ENCODE results near the gene COL28A1.

COL28A1 gene

DNA sequence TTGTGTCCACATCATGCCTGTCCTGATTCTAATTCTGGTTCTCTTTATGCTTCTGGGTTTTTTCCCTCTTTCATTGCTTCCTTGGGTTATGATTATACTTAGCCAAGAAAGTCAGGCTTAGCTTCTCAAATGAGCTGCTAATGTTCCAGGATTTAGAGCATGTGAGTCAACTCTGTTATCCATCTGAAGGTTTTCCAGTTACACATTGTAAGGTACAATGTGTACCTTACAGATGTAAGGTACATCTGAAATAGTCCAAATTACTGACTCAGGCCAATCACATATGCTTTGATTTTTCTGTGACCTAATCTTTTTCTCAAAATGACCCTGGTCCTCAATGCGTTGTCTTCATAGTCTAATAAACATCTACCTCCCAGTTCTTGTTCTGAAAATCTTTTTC lies 17.7 kb upstream of the COL28A1 start:
- TF ChIP-seq POLR2A (IDR thresholded peaks at IDR 0.05; ENCODE audit: low read length) (no peak), GATA1 (IDR thresholded peaks at IDR 0.05; ENCODE audit: low read depth, low read length) (no peak)
- DNase-seq: no peak

- TF ChIP-seq GATA1 (IDR thresholded peaks at IDR 0.05; ENCODE audit: low read depth, low read length) (no peak), POLR2A (IDR thresholded peaks at IDR 0.05; ENCODE audit: low read length) (no peak)
- DNase-seq: no peak
These were observed 16.5 kb upstream of the COL28A1 start for GRCh38 chr7:7552199-7552598.

- TF ChIP-seq GATA1 (IDR thresholded peaks at IDR 0.05; ENCODE audit: low read depth, low read length) (no peak), POLR2A (IDR thresholded peaks at IDR 0.05; ENCODE audit: low read length) (no peak)
- no peak for DNase-seq
These were observed 15.0 kb upstream of the COL28A1 start for GRCh38 chr7:7550663-7551062.

DNA sequence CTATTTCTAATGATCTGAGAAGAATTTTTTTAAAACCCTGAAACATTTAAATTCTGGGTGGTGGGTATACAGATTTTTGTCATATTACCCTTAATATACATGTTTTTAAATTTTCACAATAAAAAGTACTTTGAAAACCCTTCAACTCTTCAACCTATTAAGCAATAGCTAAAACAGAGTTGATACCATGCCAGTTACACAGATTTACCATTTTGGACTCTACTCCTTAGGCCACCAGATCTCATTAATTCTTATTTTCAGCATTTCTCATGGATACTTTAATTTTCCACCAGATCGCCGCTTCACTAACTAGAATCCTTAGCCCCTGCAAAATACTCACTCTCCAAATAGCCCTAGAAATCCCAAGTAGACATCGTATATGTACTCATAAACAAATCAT lies 12.7 kb upstream of the COL28A1 start:
- no peak for DNase-seq
- TF ChIP-seq GATA1 (IDR thresholded peaks at IDR 0.05; ENCODE audit: low read depth, low read length) (no peak), POLR2A (IDR thresholded peaks at IDR 0.05; ENCODE audit: low read length) (no peak)

- DNase-seq: no peak
- TF ChIP-seq GATA1 (IDR thresholded peaks at IDR 0.05; ENCODE audit: low read depth, low read length) (no peak), POLR2A (IDR thresholded peaks at IDR 0.05; ENCODE audit: low read length) (no peak)
These were observed 6.7 kb upstream of the COL28A1 start for GRCh38 chr7:7542251-7542835.

DNA sequence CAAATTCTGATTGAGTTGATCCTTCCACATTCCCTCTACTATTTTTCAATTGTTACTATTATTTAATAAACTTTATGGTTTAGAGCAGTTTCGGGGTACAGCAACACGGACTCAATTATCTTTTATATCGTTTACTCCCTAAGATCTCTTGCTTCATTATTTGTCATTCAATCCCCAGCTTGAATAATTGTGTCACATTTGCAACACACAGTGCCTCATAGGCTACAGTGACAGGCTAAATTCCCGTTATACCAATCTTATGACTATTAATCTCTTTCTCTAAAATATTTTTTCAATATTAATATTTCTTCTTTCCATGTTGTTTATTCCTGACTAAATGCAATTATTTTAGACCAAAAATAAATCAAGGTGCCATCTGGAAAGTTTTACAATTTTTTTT lies 4.0 kb upstream of the COL28A1 start:
- DNase-seq: no peak
- TF ChIP-seq GATA1 (IDR thresholded peaks at IDR 0.05; ENCODE audit: low read depth, low read length): no peak
- TF ChIP-seq POLR2A (IDR thresholded peaks at IDR 0.05; ENCODE audit: low read length): no peak

GRCh38 chr7:7539152-7539551 lies 3.5 kb upstream of the COL28A1 start:
- TF ChIP-seq POLR2A (IDR thresholded peaks at IDR 0.05; ENCODE audit: low read length) (no peak), GATA1 (IDR thresholded peaks at IDR 0.05; ENCODE audit: low read depth, low read length) (no peak)
- DNase-seq: no peak

DNA sequence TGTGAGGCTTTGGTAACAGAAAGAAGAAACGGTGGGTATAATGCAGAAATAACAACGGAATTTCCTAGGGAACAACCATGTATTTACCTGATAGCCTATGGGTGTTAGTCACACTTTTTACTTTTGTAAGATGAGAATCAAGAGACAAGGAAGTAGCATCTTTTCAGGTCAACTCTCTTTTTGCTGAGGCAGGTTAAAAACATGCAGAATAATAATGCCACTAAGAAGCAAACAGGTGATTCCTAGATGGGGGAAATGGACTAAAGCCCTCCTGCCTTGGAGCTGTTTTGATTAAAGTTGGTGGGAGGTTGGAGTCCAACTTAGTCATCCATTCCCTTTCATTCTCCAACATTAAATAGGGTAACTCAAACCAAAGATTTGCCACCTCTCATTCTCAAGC lies 2.0 kb upstream of the COL28A1 start:
- DNase-seq: no peak
- no peak for TF ChIP-seq POLR2A (IDR thresholded peaks at IDR 0.05; ENCODE audit: low read length)
- TF ChIP-seq GATA1 (IDR thresholded peaks at IDR 0.05; ENCODE audit: low read depth, low read length): no peak

DNA sequence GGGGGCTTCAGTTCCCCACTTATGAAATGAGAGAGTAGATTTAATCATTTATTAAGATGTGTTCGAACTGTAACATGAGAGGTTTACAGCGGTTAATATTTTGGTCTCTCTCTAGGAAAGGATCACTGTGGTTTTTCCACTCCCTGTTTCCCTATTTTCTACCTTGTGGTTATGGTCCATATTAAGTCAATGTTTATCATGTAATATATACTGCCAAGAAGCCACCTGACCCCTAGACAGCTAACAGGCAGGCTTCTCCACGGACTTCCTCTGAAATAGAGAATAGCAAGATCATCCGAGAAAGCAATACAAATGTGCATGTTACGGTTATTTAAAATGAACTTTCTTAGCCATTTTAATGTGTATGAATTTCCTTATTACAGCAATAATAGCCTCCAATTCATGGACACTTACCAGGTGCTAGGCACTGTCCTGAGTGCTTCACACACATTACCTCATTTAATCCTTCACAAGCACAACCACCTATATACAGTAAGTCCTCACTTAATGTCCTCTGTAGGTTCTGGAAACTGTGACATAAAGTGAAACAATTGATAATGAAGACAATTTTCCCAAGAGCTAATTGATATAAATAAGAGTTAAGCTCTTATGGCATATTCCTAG lies 835 bp upstream of the COL28A1 start:
- no peak for TF ChIP-seq GATA1 (IDR thresholded peaks at IDR 0.05; ENCODE audit: low read depth, low read length)
- no peak for TF ChIP-seq POLR2A (IDR thresholded peaks at IDR 0.05; ENCODE audit: low read length)
- no peak for DNase-seq

DNA sequence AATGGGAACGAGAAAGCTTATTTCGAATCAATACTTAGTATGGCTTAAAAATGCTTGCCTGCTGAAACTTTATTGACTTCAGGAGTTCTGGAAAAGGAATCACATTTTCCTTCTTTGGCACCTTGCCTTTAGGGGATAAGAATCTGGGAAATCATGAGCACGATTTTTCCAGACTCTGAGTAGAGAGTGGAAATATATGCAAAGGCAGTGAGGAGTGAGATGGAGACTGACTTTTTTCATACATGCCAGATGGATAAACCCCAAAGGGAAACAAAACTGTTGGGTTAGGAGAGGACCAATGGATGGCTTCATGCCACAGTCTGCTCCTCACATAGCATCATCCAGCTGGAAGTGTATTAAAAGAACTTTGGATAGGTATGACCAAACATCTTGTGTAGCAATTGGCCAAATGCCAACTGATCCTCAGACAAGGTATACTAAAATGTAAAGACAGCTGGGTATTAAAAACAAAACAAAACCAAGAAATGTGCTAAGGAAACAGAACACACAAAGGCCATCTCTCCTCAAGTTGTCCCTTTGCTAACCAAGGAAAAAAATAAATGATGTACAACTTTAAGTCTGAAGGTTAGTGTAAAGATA lies 1.7 kb downstream of the COL28A1 start:
- DNase-seq: peak in 1 of 2 experiments; percentile 3
- TF ChIP-seq POLR2A (IDR thresholded peaks at IDR 0.05; ENCODE audit: low read length) (no peak), GATA1 (IDR thresholded peaks at IDR 0.05; ENCODE audit: low read depth, low read length) (no peak)

DNA sequence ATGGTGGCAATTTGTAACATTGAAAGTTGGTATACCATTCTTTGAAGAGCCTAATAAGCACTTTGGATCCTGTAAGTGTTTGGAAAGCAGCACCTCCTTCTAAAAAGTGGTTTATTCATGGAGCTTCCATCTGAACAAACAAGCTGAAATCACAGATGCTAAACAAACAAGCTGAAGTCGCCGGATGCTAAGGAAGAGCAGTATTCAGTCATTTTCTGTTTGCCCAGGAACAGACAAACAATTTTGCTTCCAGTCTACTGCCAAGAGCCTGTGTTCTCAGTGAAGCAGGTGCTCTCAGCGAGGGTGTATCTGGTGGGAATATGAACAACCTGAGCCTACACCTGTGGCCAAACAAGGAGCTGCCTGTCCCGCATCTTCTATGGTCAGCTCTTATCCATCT lies 6.3 kb downstream of the COL28A1 start:
- TF ChIP-seq GATA1 (IDR thresholded peaks at IDR 0.05; ENCODE audit: low read depth, low read length) (no peak), POLR2A (IDR thresholded peaks at IDR 0.05; ENCODE audit: low read length) (no peak)
- no peak for DNase-seq

DNA sequence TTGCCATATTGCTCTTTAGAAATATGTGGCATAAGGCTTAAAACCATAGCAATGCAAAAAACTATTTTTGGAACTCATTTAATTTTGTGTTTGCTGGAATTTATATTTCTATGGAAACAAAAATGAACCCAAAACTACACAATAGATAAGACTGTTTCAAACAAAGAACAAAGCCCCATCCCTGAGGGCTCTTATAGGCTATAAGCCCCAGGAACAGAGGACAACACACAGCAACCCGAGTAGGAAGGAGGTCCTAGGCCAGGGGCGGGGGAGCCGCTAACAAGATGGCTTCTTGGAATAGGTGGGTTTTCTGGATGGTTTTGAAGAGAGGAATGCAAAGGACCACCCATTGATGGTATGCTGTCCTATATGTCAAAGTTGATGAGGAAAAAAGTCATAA lies 8.6 kb downstream of the COL28A1 start:
- DNase-seq: no peak

DNA sequence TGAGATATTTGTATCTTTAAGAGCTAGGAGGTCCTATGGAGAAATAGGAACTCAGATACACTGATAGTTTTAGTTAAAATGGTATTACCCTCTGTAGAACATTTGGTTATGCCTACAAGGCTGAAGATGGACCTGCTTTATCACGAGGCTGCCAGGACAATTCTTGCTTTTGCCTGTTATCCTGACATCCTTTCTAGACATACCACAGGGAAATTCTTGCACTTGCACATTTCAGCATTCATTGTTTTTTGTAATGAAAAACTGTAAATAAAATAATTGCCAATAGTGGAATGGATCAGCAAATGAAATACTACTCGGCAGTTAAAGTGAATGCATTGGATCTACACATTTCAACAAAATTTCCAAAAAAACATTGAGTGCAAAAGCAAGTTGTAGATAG lies 9.7 kb downstream of the COL28A1 start:
- DNase-seq: no peak
- no peak for TF ChIP-seq POLR2A (IDR thresholded peaks at IDR 0.05; ENCODE audit: low read length)
- no peak for TF ChIP-seq GATA1 (IDR thresholded peaks at IDR 0.05; ENCODE audit: low read depth, low read length)

More for the DNA sequence above, 8.6 kb downstream of the COL28A1 start:
- TF ChIP-seq POLR2A (IDR thresholded peaks at IDR 0.05; ENCODE audit: low read length): no peak
- TF ChIP-seq GATA1 (IDR thresholded peaks at IDR 0.05; ENCODE audit: low read depth, low read length): no peak

- TF ChIP-seq GATA1 (IDR thresholded peaks at IDR 0.05; ENCODE audit: low read depth, low read length) (no peak), POLR2A (IDR thresholded peaks at IDR 0.05; ENCODE audit: low read length) (no peak)
- DNase-seq: no peak
These were observed 11.6 kb downstream of the COL28A1 start for GRCh38 chr7:7524121-7524520.

GRCh38 chr7:7522421-7522820 lies 13.3 kb downstream of the COL28A1 start:
- TF ChIP-seq POLR2A (IDR thresholded peaks at IDR 0.05; ENCODE audit: low read length): no peak
- TF ChIP-seq GATA1 (IDR thresholded peaks at IDR 0.05; ENCODE audit: low read depth, low read length): no peak
- DNase-seq: no peak

All from erythroblast (primary cell).